ENCODE results near the gene C10orf71. TPM values are rescaled to one million over a fixed set of nuclear protein-coding genes. Genes with fewer than 3 reads are reported as not detected.

The C10orf71 gene
- total and polyA plus RNA-seq, 2 of the 8 experiments (the other 6 are each of a cell fraction or from before 2014, with no cell fraction given): not detected

GRCh38 chr10:49362596-49363260 lies 63.8 kb downstream of the C10orf71 start (continued):
- TF ChIP-seq, protein P1, sequence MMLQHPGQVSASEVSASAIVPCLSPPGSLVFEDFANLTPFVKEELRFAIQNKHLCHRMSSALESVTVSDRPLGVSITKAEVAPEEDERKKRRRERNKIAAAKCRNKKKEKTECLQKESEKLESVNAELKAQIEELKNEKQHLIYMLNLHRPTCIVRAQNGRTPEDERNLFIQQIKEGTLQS (IDR thresholded peaks at IDR 0.05; ENCODE audit: insufficient read depth, low read depth, low read length): no peak
- no peak for TF ChIP-seq HDAC2 (IDR thresholded peaks at IDR 0.05; ENCODE audit: borderline replicate concordance in 1 of 2, low read depth in 2 of 2, low read length in 2 of 2)
